Mucosa of rectum (tissue), 2 donors: ENCODE measurements around the gene PRKN.
A peak's percentile ranks its signal among the peaks of the same experiment; 100 is the strongest.

Experiments
- H3K27ac ChIP-seq, 2 donors: one replicate each; pipeline ENCODE4 v1.7.0; 2013; ENCODE audit warnings: inconsistent platforms in 2 of 2, low read depth in 2 of 2, low read length in 2 of 2
- H3K27me3 ChIP-seq, 2 donors: one replicate each; pipeline ENCODE4 v1.7.0; 2013; ENCODE audit warnings: low read length in 2 of 2; ENCODE audit not compliant: control insufficient read depth in 2 of 2, insufficient read depth in 2 of 2
- H3K36me3 ChIP-seq, 2 donors: one replicate each; pipeline ENCODE4 v1.7.0; 2013; ENCODE audit warnings: low read length in 2 of 2; ENCODE audit not compliant: control insufficient read depth in 2 of 2, insufficient read depth in 2 of 2
- H3K4me1 ChIP-seq, 2 donors: one replicate each; pipeline ENCODE4 v1.7.0; 2013; ENCODE audit warnings: low read length in 2 of 2, mild to moderate bottlenecking in 1 of 2; ENCODE audit not compliant: control insufficient read depth in 2 of 2, insufficient read depth in 2 of 2
- H3K4me3 ChIP-seq, 2 donors: one replicate each; pipeline ENCODE4 v1.7.0; 2013; ENCODE audit warnings: low read length in 2 of 2
- H3K9ac ChIP-seq, 2 donors: one replicate each; pipeline ENCODE4 v1.7.0; 2013; ENCODE audit warnings: low read length in 2 of 2, low read depth in 1 of 2, mild to moderate bottlenecking in 1 of 2
- H3K9me3 ChIP-seq, 2 donors: one replicate each; pipeline ENCODE4 v1.7.0; 2013; ENCODE audit warnings: low read length in 2 of 2; ENCODE audit not compliant: control insufficient read depth in 2 of 2
- donor health status: healthy.
- donor health status: Normal muscosa, but diverticular disease.

Gene PRKN

DNA sequence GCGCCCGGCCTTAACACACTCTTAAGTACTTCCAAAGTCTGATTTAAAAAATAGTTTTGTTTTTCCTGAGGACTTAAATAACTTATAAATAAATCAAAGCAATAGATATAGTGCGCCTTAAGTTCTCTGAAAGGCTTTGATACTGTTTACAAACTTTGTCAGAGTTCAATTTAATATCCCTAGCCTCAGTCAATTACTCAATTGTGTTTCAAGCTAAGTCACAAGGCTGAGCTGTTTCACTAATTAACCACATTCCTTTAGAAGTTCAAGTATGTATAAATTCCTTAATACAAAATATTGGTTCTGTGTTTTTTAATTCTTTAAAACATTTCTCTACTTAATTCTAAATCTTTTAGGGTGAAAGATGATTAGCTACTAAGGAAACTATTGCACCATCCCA lies 1275.3 kb downstream of the PRKN start:
- Histone ChIP-seq H3K27me3 (no peaks in the 10 kb centered on the region), H3K36me3 (no peaks in the 10 kb centered on the region), H3K9me3 (no peaks in the 10 kb centered on the region), H3K27ac (no peak overlapping the region), H3K4me3 (no peak overlapping the region), H3K9ac (no peak overlapping the region), H3K4me1 (no peaks in the 10 kb centered on the region)

GRCh38 chr6:161449521-161449920 lies 1278.0 kb downstream of the PRKN start:
- no peak overlapping the region for H3K9ac ChIP-seq
- H3K36me3 ChIP-seq: no peaks in the 10 kb centered on the region
- no peaks in the 10 kb centered on the region for H3K9me3 ChIP-seq
- no peaks in the 10 kb centered on the region for H3K4me1 ChIP-seq
- no peak overlapping the region for H3K27ac ChIP-seq
- H3K4me3 ChIP-seq: no peak overlapping the region
- H3K27me3 ChIP-seq: no peaks in the 10 kb centered on the region

DNA sequence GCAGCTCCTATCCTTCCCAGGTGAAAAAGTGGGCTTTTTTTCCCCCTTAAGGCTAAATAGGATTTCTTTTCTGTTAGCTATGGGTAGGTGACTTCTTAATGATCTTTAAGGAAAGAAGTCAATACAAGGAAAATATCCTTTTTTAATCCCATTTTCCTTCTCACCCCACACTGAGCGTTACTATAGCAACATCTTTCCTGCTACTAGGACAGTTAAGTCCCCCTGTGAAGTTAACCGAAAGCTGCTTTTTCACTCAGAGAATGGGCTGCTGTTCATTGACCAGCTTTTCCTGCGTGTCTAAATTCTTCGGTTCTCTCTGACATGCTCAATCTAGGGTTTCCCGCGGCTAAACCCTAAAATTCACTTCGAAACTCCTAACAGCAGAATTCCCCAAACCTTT lies 1280.6 kb downstream of the PRKN start:
- Histone ChIP-seq H3K9me3 (no peaks in the 10 kb centered on the region), H3K9ac (no peak overlapping the region), H3K36me3 (no peaks in the 10 kb centered on the region), H3K4me1 (no peaks in the 10 kb centered on the region), H3K27ac (no peak overlapping the region), H3K27me3 (no peaks in the 10 kb centered on the region), H3K4me3 (no peak overlapping the region)

- no peaks in the 10 kb centered on the region for H3K9me3 ChIP-seq
- no peak overlapping the region for H3K27ac ChIP-seq
- H3K36me3 ChIP-seq: no peaks in the 10 kb centered on the region
- H3K4me3 ChIP-seq: no peak overlapping the region
- H3K4me1 ChIP-seq: no peaks in the 10 kb centered on the region
- H3K9ac ChIP-seq: no peak overlapping the region
- no peaks in the 10 kb centered on the region for H3K27me3 ChIP-seq
These were observed 1281.2 kb downstream of the PRKN start for GRCh38 chr6:161446296-161446925.

DNA sequence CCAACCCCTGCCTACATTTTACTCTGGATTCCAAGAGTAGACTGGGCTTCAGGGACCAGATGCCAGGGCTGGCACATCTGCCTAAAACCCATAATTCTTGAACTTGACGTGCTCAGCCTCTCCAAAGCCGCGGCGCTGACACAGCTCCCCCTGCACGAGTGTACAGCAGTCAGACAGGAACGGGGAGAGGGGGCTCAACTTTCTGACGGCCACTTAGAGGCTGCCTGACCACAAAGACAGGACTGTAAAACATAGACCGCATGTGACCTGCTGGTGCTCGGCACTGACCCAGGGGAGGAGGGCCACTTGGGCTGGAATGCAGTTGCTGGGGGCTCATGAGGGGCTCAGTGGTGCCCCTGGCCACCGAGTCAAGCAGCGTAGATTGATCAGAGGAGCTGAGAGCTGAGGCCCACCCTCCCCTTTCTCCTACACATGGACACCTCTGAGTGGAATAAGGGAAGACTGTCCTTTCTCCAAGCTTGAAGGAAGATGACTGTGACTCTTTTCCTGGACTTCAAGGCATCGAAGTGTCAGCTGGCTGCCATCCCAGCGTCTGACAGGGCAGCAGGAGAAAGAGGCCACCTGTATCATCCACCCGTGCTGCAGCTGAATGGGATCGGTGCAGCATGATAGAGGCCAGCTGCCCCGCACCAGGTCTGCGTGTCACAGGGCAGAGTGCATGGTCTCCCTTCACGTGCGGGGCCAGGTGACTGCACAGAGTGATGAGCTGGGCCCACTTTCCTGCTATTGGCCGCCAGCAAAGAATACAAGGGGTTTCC lies 1282.4 kb downstream of the PRKN start:
- no peaks in the 10 kb centered on the region for H3K36me3 ChIP-seq
- no peak overlapping the region for H3K4me3 ChIP-seq
- no peaks in the 10 kb centered on the region for H3K4me1 ChIP-seq
- H3K27ac ChIP-seq: no peak overlapping the region
- H3K27me3 ChIP-seq: no peaks in the 10 kb centered on the region
- H3K9ac ChIP-seq: no peak overlapping the region
- no peaks in the 10 kb centered on the region for H3K9me3 ChIP-seq

DNA sequence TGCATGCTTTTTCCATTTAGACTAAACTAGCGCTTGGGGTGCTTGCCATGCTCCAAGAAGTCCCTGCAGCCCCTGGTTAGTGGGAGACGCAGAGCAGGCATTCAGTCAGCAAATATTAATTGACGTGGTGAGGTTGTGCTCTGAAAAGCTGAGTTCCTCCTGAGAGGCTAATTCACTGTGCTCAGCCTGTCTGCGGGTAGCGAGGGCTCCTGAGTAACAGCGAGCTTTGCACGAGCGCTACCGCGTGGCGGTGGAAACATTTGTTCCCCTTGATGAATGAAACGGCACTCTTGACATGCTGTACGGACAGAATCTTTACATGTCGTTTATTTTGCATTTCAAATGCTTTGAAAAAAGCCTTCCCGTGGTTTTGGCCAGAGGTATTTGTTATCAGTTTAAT lies 1283.1 kb downstream of the PRKN start:
- Histone ChIP-seq H3K27me3 (no peaks in the 10 kb centered on the region), H3K36me3 (no peaks in the 10 kb centered on the region), H3K4me1 (no peaks in the 10 kb centered on the region), H3K9me3 (no peaks in the 10 kb centered on the region), H3K9ac (no peak overlapping the region), H3K27ac (no peak overlapping the region), H3K4me3 (no peak overlapping the region)

GRCh38 chr6:161443848-161444247 lies 1283.7 kb downstream of the PRKN start:
- Histone ChIP-seq H3K27me3 (no peaks in the 10 kb centered on the region), H3K36me3 (no peaks in the 10 kb centered on the region), H3K4me3 (no peak overlapping the region), H3K4me1 (no peaks in the 10 kb centered on the region), H3K27ac (no peak overlapping the region), H3K9ac (no peak overlapping the region), H3K9me3 (no peaks in the 10 kb centered on the region)

- Histone ChIP-seq H3K9me3 (no peaks in the 10 kb centered on the region), H3K9ac (no peak overlapping the region)
These were observed 1285.1 kb downstream of the PRKN start for GRCh38 chr6:161442420-161442819.

DNA sequence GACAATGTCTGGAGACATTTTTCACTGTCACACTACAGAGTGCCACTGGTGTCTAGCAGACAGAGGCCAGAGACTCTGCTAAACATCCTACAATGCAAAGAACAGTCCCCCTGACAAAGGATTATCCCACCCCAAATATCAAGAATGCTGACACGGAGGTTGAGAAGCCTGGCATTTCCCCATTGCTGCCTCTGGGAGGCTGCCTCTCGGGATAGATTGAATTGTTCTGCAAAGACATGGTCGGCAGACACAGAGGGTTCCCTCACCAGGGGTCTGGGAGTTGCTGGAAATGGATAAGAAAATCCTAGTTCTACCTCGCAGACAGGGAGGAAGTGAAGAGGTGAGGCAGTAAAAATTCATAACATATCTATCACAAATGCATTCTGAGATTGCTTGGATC lies 1287.3 kb downstream of the PRKN start:
- Histone ChIP-seq H3K36me3 (no peaks in the 10 kb centered on the region), H3K27me3 (no peaks in the 10 kb centered on the region), H3K27ac (no peak overlapping the region), H3K9me3 (no peaks in the 10 kb centered on the region), H3K9ac (no peak overlapping the region), H3K4me3 (no peak overlapping the region), H3K4me1 (no peaks in the 10 kb centered on the region)

More at GRCh38 chr6:161442420-161442819, 1285.1 kb downstream of the PRKN start:
- H3K4me1 ChIP-seq: no peaks in the 10 kb centered on the region
- H3K4me3 ChIP-seq: no peak overlapping the region
- no peaks in the 10 kb centered on the region for H3K27me3 ChIP-seq
- no peaks in the 10 kb centered on the region for H3K36me3 ChIP-seq
- no peak overlapping the region for H3K27ac ChIP-seq

- Histone ChIP-seq H3K27ac (no peak overlapping the region), H3K9ac (no peak overlapping the region), H3K27me3 (no peaks in the 10 kb centered on the region), H3K9me3 (no peaks in the 10 kb centered on the region), H3K36me3 (no peaks in the 10 kb centered on the region), H3K4me1 (no peaks in the 10 kb centered on the region), H3K4me3 (peak overlapping the region in 1 of 2 donors; percentile 28)
These were observed 1288.5 kb downstream of the PRKN start for GRCh38 chr6:161439093-161439492.
